Naive B cell (primary cell): ENCODE results near the gene GNAT2. TPM values are rescaled to one million over a fixed set of nuclear protein-coding genes. Genes with fewer than 3 reads are reported as not detected.
A peak's percentile ranks its signal among the peaks of the same experiment; 100 is the strongest.

Source experiments
- ATAC-seq, 2 donors: fragments of 150-1000 bp; cut with Tn5 transposase; 2 replicates each; pipeline ENCODE4 v1.10.0; 2021; ENCODE audit warnings: low read depth in 2 of 2, mild to moderate bottlenecking in 2 of 2, moderate library complexity in 2 of 2
- DNase-seq: peaks from one replicate; pipeline ENCODE4 v3.0.0; 2022
- H3K27ac Mint-ChIP-seq, 6 donors: one replicate each; pipeline ENCODE4 v1.8.0; 2020 to 2022; ENCODE audit warnings: mild to moderate bottlenecking in 6 of 6, mixed read lengths in 6 of 6, moderate library complexity in 5 of 6, inconsistent platforms in 2 of 6
- H3K27me3 Mint-ChIP-seq, 3 donors: one replicate each; pipeline ENCODE4 v1.8.0; 2021 to 2022; ENCODE audit warnings: mixed read lengths in 3 of 3, mild to moderate bottlenecking in 1 of 3
- H3K36me3 Mint-ChIP-seq, 2 donors: one replicate each; pipeline ENCODE4 v1.8.0; 2020 to 2022; ENCODE audit warnings: mixed read lengths in 2 of 2, inconsistent platforms in 1 of 2, mild to moderate bottlenecking in 1 of 2
- H3K4me1 Mint-ChIP-seq, 3 donors: one replicate each; pipeline ENCODE4 v1.8.0; 2020 to 2022; ENCODE audit warnings: mixed read lengths in 3 of 3, inconsistent platforms in 1 of 3, mild to moderate bottlenecking in 1 of 3, moderate library complexity in 1 of 3
- H3K4me3 Mint-ChIP-seq, 8 donors: one replicate each; pipeline ENCODE4 v1.8.0; 2020 to 2022; ENCODE audit warnings: mild to moderate bottlenecking in 8 of 8, mixed read lengths in 8 of 8, moderate library complexity in 8 of 8, inconsistent platforms in 2 of 8
- H3K9me3 Mint-ChIP-seq, 7 donors: one replicate each; pipeline ENCODE4 v1.8.0; 2020 to 2022; ENCODE audit warnings: mixed read lengths in 7 of 7, mild to moderate bottlenecking in 5 of 7, inconsistent platforms in 2 of 7, moderate library complexity in 1 of 7
- polyA plus RNA-seq, 6 donors: library from polyadenylated mRNA; unstranded; fragments of 300-500 nt; fragmentation: Illumina TruSeq; gene quantifications; one replicate each; pipeline ENCODE4 v1.2.3, GENCODE V29; 2021; ENCODE audit warnings: low read depth in 6 of 6

The GNAT2 gene
- polyA plus RNA-seq, 6 donors from 2014 or later = not detected

DNA sequence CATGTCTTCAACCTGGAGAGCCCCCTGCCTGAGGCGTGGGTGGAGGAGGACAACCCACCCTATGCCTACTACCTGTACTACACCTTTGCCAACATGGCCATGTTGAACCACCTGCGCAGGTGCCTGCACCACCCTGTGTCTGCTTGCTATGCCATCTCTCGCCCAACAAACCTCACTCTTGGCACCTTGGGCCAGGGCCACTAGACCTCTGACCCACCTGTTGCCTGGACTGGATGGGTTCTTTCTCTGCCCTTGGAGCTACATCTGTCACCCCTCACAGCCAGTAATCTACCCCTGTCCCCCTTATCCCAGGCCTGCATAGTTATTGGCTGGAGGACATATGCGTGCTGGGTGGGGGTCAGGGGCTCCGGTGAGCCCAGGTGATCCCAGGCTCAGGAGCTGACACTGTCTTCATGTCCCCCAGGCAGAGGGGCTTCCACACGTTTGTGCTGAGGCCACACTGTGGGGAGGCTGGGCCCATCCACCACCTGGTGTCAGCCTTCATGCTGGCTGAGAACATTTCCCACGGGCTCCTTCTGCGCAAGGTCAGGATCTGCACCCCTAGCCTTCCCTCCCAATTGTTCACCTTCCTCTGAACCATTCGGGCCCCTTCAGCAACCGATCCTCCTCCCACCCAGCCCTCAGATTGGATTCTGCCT is 10.1 kb upstream of the GNAT2 start:
- Mint-ChIP-seq H3K4me3 (no peak overlapping the region), H3K27ac (peak overlapping the region in 1 of 6 donors; percentile 49), H3K4me1 (peaks cover 8 to 20% (median 20%) of the 10 kb centered on the region in 3 donors), H3K36me3 (peaks cover 4 to 31% of the 10 kb centered on the region in 2 donors), H3K9me3 (no peaks in the 10 kb centered on the region), H3K27me3 (no peaks in the 10 kb centered on the region)
- DNase-seq = no peak
- no peak for ATAC-seq

DNA sequence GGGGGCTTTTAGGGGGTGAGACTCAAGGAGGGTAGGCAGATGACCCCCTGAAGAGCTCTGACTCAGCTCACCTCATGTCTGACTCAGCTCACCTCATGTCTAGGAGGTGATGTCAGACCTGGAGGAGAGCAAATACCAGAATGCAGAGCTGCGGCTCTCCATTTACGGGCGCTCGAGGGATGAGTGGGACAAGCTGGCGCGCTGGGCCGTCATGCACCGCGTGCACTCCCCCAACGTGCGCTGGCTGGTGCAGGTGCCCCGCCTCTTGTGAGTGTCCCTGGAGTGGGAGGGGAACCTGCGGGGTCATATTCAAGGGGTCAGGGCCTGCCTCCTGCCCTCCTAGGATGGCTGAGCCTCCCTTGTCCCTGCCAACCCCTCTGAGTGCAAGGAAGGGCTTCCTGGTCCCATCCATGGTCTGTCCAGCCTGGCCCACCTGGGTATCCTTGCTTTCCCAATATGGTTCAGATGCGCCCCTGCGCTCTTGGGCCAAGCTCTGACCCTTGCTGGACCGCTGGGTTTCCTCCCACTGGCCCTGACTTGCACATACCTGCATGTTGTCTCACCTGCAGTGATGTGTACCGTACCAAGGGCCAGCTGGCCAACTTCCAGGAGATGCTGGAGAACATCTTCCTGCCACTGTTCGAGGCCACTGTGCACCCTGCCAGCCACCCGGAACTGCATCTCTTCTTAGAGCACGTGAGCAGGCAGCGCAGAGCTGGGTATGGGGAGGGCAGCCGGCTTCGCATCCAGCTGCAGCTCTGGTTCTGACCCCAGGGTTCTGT is 9.3 kb upstream of the GNAT2 start:
- Mint-ChIP-seq H3K9me3 (no peaks in the 10 kb centered on the region), H3K27me3 (no peaks in the 10 kb centered on the region), H3K4me1 (peaks cover 15 to 28% (median 26%) of the 10 kb centered on the region in 3 donors), H3K4me3 (peak overlapping the region in 1 of 8 donors; percentile 29), H3K27ac (peak overlapping the region in 1 of 6 donors; percentile 49), H3K36me3 (peaks cover 4 to 31% of the 10 kb centered on the region in 2 donors)
- DNase-seq = no peak
- no peak for ATAC-seq

- ATAC-seq (no peak), DNase-seq (no peak)
- no peaks in the 10 kb centered on the region for H3K27me3 Mint-ChIP-seq
- H3K27ac Mint-ChIP-seq = peak overlapping the region in 2 of 6 donors; percentile 9 to 12
- H3K4me1 Mint-ChIP-seq = peaks cover 24 to 37% (median 32%) of the 10 kb centered on the region in 3 donors
- no peaks in the 10 kb centered on the region for H3K9me3 Mint-ChIP-seq
- H3K4me3 Mint-ChIP-seq = peak overlapping the region in 2 of 8 donors; percentile 14 to 29
- H3K36me3 Mint-ChIP-seq = peaks cover 4 to 31% of the 10 kb centered on the region in 2 donors
Measured at GRCh38 chr1:109627692-109628399, 8.4 kb upstream of the GNAT2 start.

DNA sequence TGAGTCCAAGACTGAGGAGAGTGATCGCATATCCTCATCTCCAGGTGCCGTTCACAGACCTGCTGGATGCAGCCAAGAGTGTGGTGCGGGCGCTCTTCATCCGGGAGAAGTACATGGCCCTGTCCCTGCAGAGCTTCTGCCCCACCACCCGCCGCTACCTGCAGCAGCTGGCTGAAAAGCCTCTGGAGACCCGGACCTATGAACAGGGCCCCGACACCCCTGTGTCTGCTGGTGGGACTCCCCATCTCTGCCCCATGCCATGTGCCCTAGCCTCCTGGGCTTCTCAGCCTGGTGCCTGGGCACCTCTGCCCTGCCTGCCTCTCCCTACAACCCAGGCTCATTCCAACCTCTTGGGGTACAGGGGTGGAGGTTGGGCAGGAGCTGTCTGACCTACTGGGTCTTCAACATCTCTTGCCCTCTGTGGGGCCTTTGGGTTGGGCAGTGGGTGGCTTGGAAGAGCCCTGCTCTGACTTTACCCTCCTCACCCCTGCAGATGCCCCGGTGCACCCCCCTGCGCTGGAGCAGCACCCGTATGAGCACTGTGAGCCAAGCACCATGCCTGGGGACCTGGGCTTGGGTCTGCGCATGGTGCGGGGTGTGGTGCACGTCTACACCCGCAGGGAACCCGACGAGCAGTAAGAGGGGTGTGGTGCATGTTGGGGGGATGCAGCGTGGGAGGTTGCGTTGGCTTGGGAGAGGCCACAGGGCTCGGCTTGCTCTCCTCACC is 7.4 kb upstream of the GNAT2 start:
- H3K27ac Mint-ChIP-seq = peak overlapping the region in 2 of 6 donors; percentile 67 to 78
- H3K4me3 Mint-ChIP-seq = no peak overlapping the region
- H3K27me3 Mint-ChIP-seq = no peaks in the 10 kb centered on the region
- ATAC-seq = no peak
- no peaks in the 10 kb centered on the region for H3K9me3 Mint-ChIP-seq
- DNase-seq = no peak
- H3K4me1 Mint-ChIP-seq = peaks cover 34 to 47% (median 38%) of the 10 kb centered on the region in 3 donors
- H3K36me3 Mint-ChIP-seq = peaks cover 4 to 31% of the 10 kb centered on the region in 2 donors

DNA sequence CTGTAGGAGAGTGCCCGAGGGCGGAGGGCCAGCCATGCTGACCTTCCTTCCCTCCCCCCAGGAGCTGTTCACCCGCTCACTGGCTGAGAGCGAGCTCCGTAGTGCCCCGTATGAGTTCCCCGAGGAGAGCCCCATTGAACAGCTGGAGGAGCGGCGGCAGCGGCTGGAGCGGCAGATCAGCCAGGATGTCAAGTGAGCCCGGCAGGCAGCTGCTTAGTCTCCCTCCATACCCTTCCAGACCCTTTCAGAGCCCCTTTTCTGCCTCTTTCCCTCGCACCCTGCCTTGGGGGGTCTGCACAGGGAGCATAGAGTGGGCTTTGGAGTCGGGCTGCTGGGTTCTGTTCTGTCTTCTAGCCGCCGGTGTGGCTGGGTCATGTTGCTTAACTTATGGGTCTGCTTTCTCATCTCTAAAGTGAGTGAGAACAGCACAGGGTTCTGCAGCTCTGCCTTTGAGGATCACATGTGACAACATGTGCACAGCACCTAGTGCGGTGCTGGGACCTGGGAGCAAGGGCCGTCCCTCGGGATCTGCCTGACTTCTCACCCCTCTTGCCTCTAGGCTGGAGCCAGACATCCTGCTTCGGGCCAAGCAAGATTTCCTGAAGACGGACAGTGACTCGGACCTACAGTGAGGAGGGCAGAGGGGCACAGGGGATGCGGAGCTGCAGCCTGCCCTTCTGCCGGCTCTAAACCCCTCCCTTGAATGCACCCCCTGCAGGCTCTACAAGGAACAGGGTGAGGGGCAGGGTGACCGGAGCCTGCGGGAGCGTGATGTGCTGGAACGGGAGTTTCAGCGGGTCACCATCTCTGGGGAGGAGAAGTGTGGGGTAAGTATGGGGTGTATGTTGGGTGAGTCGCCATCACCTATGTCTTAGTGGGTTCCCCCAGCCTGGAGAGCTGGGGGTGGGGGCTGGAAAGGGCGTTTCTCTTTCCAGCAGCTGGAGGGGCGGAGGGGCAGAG is 6.5 kb upstream of the GNAT2 start:
- ATAC-seq = no peak
- no peaks in the 10 kb centered on the region for H3K9me3 Mint-ChIP-seq

GRCh38 chr1:109625176-109625575 is 5.8 kb upstream of the GNAT2 start:
- Mint-ChIP-seq H3K27me3 (no peaks in the 10 kb centered on the region), H3K27ac (peak overlapping the region in 3 of 6 donors; percentile 50 to 92 (median 78)), H3K36me3 (peaks cover 0 to 31% of the 10 kb centered on the region in 2 donors), H3K9me3 (no peaks in the 10 kb centered on the region), H3K4me1 (peaks cover 44 to 60% (median 51%) of the 10 kb centered on the region in 3 donors), H3K4me3 (peak overlapping the region in 4 of 8 donors; percentile 56 to 99 (median 76))
- ATAC-seq (no peak), DNase-seq (no peak)

More for the DNA sequence above, 6.5 kb upstream of the GNAT2 start:
- peak overlapping the region in 2 of 8 donors; percentile 56 to 58 for H3K4me3 Mint-ChIP-seq
- no peaks in the 10 kb centered on the region for H3K27me3 Mint-ChIP-seq
- DNase-seq = no peak
- H3K36me3 Mint-ChIP-seq = peaks cover under 1 to 31% of the 10 kb centered on the region in 2 donors
- H3K27ac Mint-ChIP-seq = peak overlapping the region in 5 of 6 donors; percentile 30 to 92 (median 78)
- peaks cover 43 to 53% (median 46%) of the 10 kb centered on the region in 3 donors for H3K4me1 Mint-ChIP-seq

DNA sequence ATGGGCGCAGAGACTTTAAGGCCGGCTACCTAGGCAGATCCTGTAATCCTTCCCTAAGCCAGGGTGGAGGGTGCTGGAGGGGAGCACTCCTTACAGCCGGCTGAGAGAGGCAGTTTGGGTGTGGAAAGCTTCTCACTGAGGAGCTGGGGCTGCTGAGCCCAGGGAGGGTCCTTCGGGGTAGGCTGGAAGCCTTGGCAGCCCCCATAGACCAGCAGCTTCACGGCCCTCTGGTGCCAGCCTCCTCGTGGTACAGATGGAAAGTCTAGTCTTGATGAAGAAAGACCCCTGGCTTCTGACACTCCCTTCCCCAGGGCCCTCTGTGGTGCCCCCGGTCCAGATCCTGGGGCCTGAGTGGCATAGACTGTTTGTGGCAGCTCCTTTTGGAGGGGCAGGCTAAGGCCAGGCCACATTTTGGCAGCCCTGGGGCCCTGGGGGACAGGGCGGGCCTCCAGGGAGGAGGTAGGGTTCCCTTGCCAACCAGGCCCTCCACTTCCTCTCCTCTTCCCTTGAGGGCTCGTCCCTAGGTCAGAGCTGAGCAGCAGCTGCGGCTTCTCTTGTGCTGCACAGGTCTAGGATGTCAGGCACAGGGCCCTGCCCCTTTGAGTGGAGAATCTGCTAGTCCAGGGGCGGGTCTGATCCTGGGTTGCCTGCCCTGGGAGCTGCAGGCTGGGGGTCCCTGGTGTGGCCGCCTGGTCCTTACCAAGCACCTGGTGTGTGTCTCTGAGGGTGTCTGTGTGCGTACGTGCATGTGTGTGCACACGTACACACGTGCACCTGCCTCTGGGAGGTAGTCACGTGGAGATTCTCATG is 5.0 kb upstream of the GNAT2 start:
- Mint-ChIP-seq H3K4me1 (peaks cover 47 to 68% (median 57%) of the 10 kb centered on the region in 3 donors), H3K27ac (peak overlapping the region in 5 of 6 donors; percentile 78 to 92 (median 86)), H3K27me3 (no peaks in the 10 kb centered on the region), H3K4me3 (peak overlapping the region; percentile 66 to 99 (median 83)), H3K9me3 (no peaks in the 10 kb centered on the region), H3K36me3 (peaks cover 0 to 24% of the 10 kb centered on the region in 2 donors)
- peak; percentile 43 to 45 for ATAC-seq
- DNase-seq = peak; percentile 53

DNA sequence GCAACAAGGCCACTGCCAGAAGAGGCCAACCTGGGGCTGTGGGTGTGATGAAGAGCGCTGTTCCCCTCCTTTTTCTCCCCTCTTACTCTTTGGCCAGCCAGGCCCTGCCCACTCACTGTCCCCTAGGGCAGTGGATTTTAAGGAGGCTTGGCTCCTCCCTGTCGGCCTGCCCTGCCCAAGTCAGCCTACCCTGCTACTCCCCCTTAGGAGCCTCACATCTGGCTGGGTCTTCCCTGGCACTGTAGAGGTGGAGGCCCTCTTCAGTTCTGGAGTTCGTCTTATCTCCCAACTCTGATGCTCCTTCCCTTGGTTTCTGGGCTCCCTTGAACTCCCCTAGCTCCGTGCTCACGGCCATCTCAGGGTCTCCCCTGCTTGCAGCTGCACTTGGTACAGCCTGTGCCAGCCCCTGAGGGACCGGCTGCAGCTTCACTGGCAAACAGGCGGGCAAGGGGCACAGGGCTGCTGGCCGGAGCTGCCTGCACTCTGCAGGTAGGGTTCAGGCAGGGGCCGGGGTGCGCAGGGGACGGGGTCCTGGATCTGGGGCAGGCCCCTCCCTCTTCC is 4.3 kb upstream of the GNAT2 start:
- no peak for DNase-seq

GRCh38 chr1:109622895-109623294 is 3.5 kb upstream of the GNAT2 start:
- H3K4me1 Mint-ChIP-seq = peaks cover 57 to 79% (median 65%) of the 10 kb centered on the region in 3 donors
- H3K9me3 Mint-ChIP-seq = no peaks in the 10 kb centered on the region
- H3K36me3 Mint-ChIP-seq = peaks cover 0 to 15% of the 10 kb centered on the region in 2 donors
- no peaks in the 10 kb centered on the region for H3K27me3 Mint-ChIP-seq
- no peak for DNase-seq
- peak overlapping the region in 7 of 8 donors; percentile 59 to 99 (median 84) for H3K4me3 Mint-ChIP-seq
- peak overlapping the region in 3 of 6 donors; percentile 42 to 78 (median 48) for H3K27ac Mint-ChIP-seq
- ATAC-seq = no peak

More for the DNA sequence above, 4.3 kb upstream of the GNAT2 start:
- H3K27me3 Mint-ChIP-seq = no peaks in the 10 kb centered on the region
- H3K27ac Mint-ChIP-seq = peak overlapping the region; percentile 76 to 92 (median 85)
- peak overlapping the region; percentile 35 to 99 (median 84) for H3K4me3 Mint-ChIP-seq
- H3K36me3 Mint-ChIP-seq = peaks cover 0 to 20% of the 10 kb centered on the region in 2 donors
- H3K4me1 Mint-ChIP-seq = peaks cover 53 to 74% (median 62%) of the 10 kb centered on the region in 3 donors
- H3K9me3 Mint-ChIP-seq = no peaks in the 10 kb centered on the region
- no peak for ATAC-seq

DNA sequence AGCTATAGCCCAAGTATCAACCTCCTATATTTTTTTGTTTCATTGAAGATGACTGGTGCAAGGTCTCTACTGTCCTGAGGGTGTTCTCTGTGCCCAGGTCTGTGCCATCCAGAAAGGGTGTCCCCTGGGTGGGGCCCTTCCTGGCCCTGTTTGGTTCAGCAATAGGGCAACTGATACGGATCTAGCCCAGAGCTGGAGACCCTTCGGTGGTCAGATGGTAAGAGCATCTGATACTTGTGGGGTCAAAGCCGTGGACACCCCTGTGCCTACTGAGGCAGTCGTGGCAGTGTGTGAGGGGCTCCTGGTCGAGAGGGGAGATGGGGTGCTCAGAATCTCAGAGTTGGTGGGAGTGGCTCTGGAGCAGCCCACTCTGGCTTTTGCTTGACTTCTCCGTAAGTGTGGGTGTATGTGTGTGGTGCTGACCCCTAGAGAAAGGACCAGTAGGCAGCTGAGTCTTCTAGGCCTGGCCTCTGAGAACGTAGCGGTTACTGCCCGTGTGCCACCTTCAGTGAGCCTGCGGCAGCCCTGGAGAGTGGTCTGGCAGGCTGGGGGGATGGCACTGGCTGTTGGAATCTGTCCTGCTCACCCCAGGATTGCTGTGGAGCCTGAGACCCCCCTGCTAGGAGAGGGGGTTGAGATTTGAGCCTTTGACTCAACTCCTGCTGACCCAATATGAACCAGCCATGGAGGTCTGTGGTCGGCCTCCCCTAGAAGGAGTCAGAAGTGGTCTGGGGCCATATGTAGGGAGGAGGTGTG is 2.9 kb upstream of the GNAT2 start:
- peaks cover 57 to 79% (median 61%) of the 10 kb centered on the region in 3 donors for H3K4me1 Mint-ChIP-seq
- H3K9me3 Mint-ChIP-seq = no peaks in the 10 kb centered on the region
- H3K36me3 Mint-ChIP-seq = peaks cover 0 to 10% of the 10 kb centered on the region in 2 donors
- peak overlapping the region in 5 of 6 donors; percentile 42 to 97 (median 81) for H3K27ac Mint-ChIP-seq
- H3K27me3 Mint-ChIP-seq = no peaks in the 10 kb centered on the region
- DNase-seq (no peak), ATAC-seq (no peak)
- peak overlapping the region in 7 of 8 donors; percentile 93 to 99 (median 98) for H3K4me3 Mint-ChIP-seq
